Gastrocnemius medialis (tissue), 4 donors: ENCODE results near the gene RPUSD3.

Experiments
- CTCF ChIP-seq, 5 experiments: fragments of 450-650 bp in 3 of 5; fragments of 200-600 bp in 2 of 5; sonication (generic) in 2 of 5; IDR thresholded peaks in 4 of 5; conservative IDR thresholded peaks in 1 of 5; 1 replicate in 4 of 5; 2 replicates in 1 of 5; pipeline ENCODE4 v1.5.1; 2016 to 2019; ENCODE audit warnings: antibody characterized with exemption in 5 of 5, mild to moderate bottlenecking in 3 of 5, moderate library complexity in 3 of 5
- POLR2A ChIP-seq, 2 donors: fragments of 450-650 bp; IDR thresholded peaks; one replicate each; pipeline ENCODE4 v1.6.1; 2017; ENCODE audit warnings: antibody characterized with exemption in 2 of 2, mild to moderate bottlenecking in 2 of 2, moderate library complexity in 2 of 2

GRCh38 chr3:9859530-9860025, 15.8 kb upstream of the RPUSD3 start:
- TF ChIP-seq POLR2A (IDR thresholded peaks at IDR 0.05) (no peak), CTCF (IDR thresholded peaks at IDR 0.05 in 4 of 5, conservative IDR thresholded peaks at IDR 0.05 in 1 of 5) (no peak)
